GM12878 (cell line): ENCODE data around the gene ZNF608.

Source experiments
- ATF3 ChIP-seq: IDR thresholded peaks from 2 replicates; pipeline ENCODE4 v1.6.1; 2011; ENCODE audit warnings: low read depth, mild to moderate bottlenecking, low read length, moderate library complexity, borderline replicate concordance; ENCODE audit errors: extremely low read depth
- BCLAF1 ChIP-seq: fragments of 450-650 bp; IDR thresholded peaks from 2 replicates; pipeline ENCODE4 v1.6.1; 2017; ENCODE audit warnings: antibody characterized with exemption, mild to moderate bottlenecking, moderate library complexity
- CTCF ChIP-seq, 3 experiments: IDR thresholded peaks in 2 of 3; conservative IDR thresholded peaks in 1 of 3; 2 replicates each; pipeline ENCODE4 v1.5.1; 2011; ENCODE audit warnings: low read depth in 3 of 3, low read length in 3 of 3, mild to moderate bottlenecking in 3 of 3, control low read depth in 2 of 3, moderate library complexity in 2 of 3, inconsistent platforms in 1 of 3, mixed read lengths in 1 of 3; ENCODE audit not compliant: control insufficient read depth in 2 of 3, insufficient read depth in 1 of 3; ENCODE audit errors: extremely low read depth in 1 of 3
- MAX ChIP-seq: IDR thresholded peaks from 2 replicates; pipeline ENCODE4 v1.6.1; 2012; ENCODE audit warnings: low read depth, low read length, improper control_type of control experiment
- POLR2A ChIP-seq: IDR thresholded peaks from 2 replicates; pipeline ENCODE4 v1.6.1; 2011; ENCODE audit warnings: low read depth, mild to moderate bottlenecking, low read length
- REST ChIP-seq: IDR thresholded peaks from 2 replicates; pipeline ENCODE4 v1.6.1; 2012; ENCODE audit warnings: mild to moderate bottlenecking, low read depth, low read length
- RFX5 ChIP-seq: IDR thresholded peaks from 2 replicates; pipeline ENCODE4 v1.6.1; 2011; ENCODE audit warnings: low read depth, low read length, improper control_type of control experiment
- SIX5 ChIP-seq: IDR thresholded peaks from 2 replicates; pipeline ENCODE4 v1.6.1; 2011; ENCODE audit warnings: mild to moderate bottlenecking, low read depth, low read length, moderate library complexity; ENCODE audit not compliant: severe bottlenecking
- SP1 ChIP-seq: IDR thresholded peaks from one replicate; pipeline ENCODE4 v1.6.1; 2011; ENCODE audit warnings: low read depth, low read length
- TAF1 ChIP-seq: IDR thresholded peaks from 2 replicates; pipeline ENCODE4 v1.6.1; 2011; ENCODE audit warnings: mild to moderate bottlenecking, low read depth, low read length, borderline replicate concordance
- USF1 ChIP-seq: IDR thresholded peaks from 2 replicates; pipeline ENCODE4 v1.6.1; 2011; ENCODE audit warnings: borderline replicate concordance, low read depth, mild to moderate bottlenecking, moderate library complexity, mixed read lengths, low read length; ENCODE audit not compliant: insufficient read depth; ENCODE audit errors: extremely low read length
- ZBED1 ChIP-seq: IDR thresholded peaks from 2 replicates; pipeline ENCODE4 v1.6.1; 2016; ENCODE audit warnings: borderline replicate concordance
- ZSCAN29 ChIP-seq: fragments of 450-650 bp; IDR thresholded peaks from 2 replicates; pipeline ENCODE4 v1.6.1; 2017; ENCODE audit warnings: mild to moderate bottlenecking, moderate library complexity

GRCh38 chr5:124783285-124783684, 36.8 kb upstream of the ZNF608 start:
- TF ChIP-seq REST (no peak), ZBED1 (no peak), CTCF (IDR thresholded peaks at IDR 0.05 in 2 of 3, conservative IDR thresholded peaks at IDR 0.05 in 1 of 3; ENCODE audit: control insufficient read depth in 2 of 3, extremely low read depth in 1 of 3, insufficient read depth in 1 of 3, low read depth in 3 of 3, low read length in 3 of 3) (no peak), SIX5 (no peak), BCLAF1 (no peak), USF1 (no peak), MAX (no peak), RFX5 (no peak), ZSCAN29 (no peak), ATF3 (no peak), SP1 (no peak), POLR2A (no peak), TAF1 (no peak)
